Embryonic facial prominence (tissue), 1 donor: ENCODE measurements around the gene BBC3.
"Not testable (repeated sequence)": the region's sequence is repeated elsewhere in the genome, so short reads cannot be mapped to it uniquely, and the experiment has no call there.

Experiments used
- DNase-seq: peaks from one replicate; pipeline ENCODE4 v3.0.0-alpha.2; 2016; ENCODE audit errors: extremely low spot score

The BBC3 gene

DNA sequence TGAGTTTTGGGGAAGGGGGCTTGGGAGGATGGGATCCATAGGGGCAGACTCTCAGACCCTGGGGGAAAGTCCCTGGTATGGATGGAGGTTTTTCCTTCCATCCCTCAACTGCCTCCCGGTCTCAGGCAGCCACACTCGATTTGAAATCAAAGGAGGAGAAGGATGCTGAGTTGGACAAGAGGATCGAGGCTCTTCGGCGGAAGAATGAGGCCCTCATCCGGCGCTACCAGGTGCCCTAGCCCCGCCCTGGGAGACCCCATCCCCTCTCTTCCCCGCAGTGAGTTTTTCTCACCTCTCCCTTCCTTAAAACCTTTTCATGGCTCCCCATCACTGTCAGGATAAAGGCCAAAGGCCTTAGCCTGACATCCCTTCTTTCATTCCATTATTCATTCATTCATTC is 27.4 kb upstream of the BBC3 start:
- DNase-seq: no peak

DNA sequence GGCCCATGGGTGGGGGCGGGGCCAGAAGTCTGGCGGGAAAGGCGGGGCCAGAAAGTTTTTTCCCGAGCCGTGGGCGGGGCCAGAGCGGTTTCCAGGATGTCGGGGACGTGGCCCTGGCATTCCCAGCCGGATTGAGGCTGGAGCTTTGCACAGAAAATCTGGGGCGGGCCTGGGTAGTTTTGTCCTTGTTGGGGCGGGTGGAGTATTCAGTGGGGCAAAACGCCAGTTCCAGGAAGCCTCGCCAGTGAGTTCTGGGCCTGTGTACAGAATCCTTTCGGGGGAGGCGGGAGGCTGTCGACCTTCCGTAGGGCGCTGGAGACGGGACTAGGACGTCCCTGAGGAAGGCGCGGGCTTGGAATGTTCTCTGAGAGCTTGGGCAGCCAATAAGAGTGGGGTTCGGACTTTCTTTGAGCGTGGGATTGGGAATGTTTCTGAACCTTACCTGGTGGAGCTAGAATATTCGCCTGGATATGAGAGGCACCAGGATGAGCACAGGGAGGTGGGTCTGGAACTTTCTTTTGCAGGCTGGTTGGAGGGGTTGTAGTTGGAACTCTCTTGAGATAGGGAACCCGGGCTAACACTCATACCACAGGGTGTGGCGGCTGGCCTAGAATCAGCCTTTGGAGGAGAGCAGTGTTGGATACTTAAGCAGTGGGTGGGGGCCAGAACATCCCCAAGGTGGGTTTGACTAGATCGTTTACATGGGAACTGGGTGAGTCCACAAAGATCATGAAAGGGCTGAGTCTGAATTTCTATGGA is 26.6 kb upstream of the BBC3 start:
- no peak for DNase-seq

DNA sequence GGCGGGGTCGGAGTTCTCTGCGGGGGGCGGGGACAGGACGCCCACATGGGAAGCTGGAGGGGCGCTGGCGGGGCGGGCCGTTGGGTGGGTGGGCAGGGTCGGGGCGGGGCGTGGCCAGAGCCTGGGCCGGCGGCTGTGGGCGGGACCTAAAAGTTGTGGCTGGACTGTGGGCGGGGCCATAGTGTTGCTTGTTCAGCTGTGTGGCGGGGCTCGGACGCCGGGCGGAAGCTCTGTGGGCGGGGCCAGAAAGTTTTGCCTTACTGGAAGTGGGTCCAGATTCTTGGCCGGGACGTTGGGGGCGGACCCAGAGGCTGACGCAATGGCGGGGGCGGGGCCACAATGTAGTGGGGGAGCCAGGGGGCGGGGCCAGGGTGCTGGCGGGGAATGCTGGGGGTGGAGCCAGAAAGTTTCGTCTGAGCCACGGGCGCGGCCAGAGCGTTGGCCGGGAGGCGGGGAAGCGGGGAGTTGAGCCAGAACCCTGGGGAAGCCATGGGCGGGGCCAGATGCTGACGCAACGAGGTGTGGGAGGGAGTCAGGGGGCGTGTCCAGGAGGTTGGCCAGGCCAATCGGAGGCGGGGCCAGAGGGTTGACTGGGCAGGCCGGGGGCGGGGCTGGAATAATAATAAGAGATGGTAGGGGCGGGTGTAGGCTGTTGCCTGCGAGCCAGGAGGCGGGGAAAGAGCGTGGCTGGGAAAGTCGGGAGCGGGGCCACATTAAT is 25.9 kb upstream of the BBC3 start:
- DNase-seq: peak; percentile 99

DNA sequence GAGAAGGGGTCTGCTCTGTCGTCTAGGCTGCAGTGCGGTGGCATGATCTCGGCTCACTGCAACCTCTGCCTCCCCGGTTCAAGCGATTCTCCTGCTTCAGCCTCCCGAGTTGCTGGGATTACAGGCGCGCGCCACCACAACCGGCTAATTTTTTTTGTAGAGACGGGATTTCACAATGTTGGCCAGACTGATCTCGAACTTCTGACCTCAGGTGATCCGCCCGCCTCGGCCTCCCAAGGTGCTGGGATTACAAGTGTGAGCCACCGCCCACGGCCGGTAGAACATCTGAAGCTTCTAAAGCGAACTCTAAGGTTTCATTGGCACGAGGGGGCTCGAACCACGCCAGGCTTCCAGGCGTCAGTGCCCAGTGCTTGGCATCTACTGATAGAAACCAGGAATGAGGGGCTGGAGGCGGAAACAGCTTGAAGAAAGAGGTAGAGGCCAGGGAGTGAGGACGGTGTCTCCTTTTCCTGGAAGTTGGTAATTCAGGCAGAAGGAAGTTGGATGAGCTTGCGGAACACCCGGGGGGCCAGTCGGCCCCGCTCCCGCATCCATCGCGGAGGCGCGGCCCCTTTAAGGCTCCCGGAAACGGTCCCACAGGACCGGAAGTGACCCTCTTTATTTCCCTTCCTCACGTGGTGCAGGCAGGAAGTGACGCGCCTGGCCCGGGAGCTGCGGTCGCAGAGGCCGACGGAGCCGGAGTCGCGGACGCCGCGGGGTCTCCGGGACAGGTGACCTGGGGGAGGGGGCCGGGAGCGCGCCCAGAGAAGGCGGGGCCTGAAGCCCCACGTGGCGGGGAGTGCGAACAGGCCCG is 25.1 kb upstream of the BBC3 start, which contains the start of gene CCDC9:
Gene CCDC9, plus strand, starts transcription at position 647 of the 814 bp plus-strand sequence. CDS start 1,876 bp downstream, outside the sequence.
- peak; percentile 95 for DNase-seq

DNA sequence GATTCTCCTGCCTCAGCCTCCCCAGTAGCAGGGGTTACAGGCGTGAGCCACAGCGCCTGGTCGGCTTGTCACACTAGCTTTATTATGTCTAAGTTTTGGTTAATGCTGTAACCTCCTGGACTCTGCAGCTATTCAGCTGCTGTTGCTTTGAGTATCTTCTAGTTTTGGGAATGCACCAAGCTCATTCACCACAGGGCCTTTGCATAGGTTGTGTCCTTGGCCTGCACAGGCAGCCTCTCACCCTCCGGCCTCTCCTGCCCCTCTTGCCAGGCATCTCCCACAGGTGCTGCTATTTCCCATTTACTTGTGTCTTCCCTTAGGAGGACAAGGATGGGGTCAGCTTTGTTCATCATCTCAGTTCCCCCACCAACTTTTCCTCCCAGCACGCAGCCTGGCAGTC is 23.0 kb upstream of the BBC3 start:
- DNase-seq: no peak

DNA sequence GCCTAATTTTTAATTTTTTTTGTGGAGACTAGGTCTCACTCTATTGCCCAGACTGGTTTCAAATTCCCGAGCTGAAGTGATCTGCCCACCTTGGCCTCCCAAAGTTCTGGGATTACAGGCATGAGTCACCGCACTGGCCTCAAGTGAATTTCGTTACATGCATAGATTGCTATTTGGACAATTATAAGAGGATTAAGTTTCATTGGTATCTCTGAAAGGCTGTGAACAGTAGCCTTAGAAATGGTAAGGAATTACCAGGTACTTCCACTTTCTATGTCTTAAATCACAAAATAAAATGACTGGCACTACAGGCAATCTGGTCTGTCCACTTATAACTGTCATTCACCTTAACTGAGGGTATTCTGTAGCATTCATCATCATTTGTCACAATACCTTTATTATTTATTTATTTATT is 22.5 kb upstream of the BBC3 start:
- DNase-seq: no peak

DNA sequence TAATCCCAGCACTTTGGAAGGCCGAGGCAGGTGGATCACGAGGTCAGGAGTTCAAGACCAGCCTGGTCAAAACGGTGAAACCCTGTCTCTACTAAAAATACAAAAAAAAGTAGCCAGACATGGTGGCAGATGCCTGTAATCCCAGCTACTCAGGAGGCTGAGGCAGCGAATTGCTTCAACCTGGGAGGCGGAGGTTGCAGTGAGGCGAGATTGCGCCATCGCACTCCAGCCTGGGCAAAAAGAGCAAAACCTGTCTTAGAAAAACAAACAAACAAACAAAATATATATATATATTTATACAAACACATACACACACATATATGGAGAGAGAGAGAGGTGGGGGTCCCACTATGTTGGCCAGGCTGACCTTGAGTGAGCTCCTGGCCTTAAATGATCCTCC is 22.0 kb upstream of the BBC3 start:
- DNase-seq: not testable (repeated sequence)

DNA sequence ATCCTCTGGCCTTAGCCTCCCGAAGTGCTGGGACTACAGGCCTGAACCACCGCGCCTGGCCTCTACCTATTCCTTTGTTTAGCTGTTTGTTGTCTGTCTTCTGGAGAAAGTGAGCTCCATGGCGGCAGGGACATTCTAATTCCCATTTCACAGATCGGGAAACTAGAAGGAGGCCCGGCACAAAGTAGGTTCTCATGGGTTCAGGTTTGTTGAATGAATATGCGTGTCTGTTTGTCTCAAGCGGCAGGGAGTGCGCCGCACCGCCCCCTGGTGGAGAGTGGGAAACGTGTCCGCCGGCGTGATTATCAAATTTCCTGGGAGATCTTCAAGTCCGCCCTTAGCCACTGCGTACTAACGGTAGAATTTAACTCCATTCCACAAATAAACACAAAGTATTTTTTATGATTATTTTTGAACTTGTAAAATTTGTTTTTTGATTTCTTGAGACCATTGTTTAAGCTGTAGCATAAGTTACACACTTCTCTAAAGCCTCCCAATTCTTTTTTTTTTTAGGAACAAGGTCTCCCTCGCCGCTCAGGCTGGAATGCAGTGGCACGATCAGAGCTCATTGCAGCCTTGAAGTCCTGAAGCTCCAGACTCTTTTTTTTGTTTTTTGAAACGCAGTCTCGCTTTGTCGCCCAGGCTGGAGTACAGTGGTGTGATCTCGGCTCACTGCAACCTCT is 16.4 kb upstream of the BBC3 start:
- no peak for DNase-seq

DNA sequence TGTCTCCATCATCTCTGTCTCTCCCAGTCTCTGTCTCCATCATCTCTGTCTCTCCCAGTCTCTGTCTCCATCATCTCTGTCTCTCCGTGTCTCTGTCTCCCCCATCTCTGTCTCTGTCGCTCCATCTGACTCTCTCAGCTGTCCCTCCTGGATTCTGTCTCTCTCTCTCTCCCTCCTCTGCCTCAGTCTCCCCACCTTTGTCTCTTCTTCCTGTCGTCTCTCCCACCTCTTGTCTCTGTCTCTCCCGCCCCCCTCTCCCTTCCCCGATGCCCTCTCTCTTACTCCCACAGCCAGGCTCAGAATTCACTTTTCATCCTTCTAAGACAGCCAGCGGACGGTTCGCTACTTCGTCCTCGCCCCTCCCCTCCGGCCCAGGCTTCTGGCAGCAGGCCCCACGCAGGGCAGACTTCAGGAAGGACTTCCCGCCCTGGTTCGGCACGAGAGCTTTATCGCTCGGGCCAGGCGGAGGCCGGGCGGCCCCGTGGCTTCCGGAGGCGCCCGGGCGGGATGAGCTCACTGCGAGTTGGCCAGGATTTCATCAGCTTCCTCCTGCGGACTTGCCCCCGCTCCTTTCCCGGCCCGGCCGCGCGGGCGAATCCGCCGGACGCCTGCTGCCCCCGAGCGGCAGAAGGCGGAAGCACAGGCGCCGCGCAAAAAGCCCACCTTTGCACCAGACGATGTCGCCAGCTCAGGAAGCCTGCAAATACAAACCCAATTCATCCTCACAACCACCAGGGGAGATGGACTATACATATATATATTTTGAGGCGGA is 13.0 kb upstream of the BBC3 start:
- peak; percentile 81 for DNase-seq

DNA sequence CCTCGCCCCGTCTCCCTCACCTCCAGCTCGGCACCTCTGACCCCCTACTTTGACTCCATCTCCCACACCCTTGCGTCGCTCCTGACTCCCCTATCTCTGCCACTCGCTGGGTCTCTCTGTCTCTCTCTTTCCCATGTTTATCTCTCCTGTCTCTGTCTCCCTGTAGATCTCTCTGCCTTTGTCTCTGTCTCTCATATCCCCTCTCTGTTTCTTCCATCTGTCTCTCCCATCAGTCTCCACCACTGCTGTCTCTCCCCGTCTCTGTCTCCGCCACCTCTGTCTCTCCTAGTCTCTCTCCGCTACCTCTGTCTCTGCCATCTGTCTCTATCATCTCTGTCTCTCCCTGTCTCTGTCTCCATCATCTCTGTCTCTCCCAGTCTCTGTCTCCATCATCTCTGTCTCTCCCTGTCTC is 12.4 kb upstream of the BBC3 start:
- DNase-seq: no peak

DNA sequence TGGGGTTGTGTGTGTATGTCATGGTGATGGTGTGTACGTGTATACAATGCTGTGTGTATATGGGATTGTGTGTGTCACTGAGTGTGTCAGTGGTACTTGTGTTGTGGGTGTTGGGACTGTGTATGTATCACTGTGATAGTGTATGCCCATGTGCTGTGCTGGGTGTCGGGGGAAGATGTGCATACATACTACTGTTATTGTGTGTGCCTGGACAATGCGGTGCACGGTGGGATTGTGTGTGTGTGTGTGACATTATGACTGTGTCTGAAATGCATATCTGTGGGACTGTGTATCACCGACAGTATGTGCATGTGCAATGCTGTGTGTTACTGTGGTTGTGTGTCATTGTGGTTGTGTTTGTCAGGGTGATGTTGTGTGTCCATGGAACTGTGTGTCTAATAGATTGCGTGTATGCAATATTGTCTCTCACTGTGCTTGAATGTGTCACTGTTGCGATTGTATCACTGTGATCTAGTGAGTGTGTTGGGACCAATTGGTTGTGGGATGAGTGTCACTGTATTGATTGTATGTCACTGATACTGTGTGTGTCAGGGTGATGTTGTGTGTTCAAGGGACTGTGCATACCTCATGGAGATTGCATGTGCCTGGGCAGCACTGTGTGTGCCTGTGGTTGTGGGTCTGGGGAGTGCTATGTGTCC is 11.0 kb upstream of the BBC3 start:
- no peak for DNase-seq

DNA sequence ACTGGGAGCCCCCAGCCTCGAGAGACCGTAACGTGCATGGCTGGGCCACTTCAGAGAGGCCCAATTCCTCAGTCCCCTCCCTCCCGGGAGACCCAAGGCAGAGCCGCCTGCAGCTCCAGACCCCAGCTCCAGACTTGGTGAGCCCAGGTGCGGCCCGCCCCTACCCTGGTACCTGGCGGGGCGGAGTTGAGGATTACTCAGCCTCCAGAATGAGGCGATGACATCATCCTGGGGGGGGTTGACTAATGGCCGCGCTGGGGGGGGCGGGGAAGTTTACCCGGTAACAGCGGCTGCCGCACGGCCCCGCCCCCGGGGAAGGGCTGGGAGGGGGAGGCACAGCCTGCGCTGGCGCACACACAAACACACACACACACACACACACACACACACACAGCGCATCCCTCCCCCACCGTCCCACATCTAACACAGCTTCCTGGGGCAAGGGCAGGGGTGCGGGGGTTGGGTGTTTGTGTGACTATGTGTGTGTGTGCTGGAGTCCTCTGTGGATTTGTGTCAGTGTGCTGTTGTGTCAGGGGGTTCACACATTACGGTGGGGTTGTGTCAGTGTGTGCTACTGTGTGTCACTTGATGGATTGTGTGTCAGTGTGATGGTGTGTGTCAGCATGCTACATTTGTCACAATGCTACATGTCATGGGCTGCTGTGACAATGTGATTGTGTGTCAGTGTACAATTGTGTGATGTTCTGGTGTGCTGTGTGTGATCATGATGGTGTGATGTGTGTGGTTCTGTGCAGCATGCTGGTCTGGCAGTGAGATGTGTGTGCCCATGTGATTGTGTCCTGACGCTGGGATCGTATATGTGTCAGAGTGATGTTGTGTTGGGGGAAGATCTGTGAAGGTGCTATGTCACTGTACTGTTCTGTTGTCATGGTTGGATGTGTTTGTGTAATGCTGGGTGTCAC is 10.3 kb upstream of the BBC3 start:
- DNase-seq: no peak

DNA sequence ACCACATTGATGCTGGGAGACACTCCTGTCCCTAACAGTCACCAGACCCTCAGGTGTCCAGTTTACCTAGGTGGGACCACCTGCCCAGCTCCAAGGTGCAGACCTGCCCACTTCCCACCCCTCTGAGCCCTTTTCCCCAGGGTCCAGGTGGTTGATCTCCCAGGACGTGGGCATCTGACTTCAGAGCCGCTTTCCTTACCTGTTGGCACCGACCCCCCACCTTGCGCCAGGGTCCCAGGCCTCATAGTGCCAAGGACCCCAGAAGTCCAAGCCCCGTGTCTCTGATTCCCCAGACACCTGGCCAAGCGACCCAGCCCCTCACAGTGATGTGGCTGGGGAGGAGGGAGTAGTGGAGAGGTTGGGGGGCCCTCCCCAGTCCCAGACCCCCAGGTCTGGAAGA is 9.6 kb upstream of the BBC3 start:
- DNase-seq: no peak

DNA sequence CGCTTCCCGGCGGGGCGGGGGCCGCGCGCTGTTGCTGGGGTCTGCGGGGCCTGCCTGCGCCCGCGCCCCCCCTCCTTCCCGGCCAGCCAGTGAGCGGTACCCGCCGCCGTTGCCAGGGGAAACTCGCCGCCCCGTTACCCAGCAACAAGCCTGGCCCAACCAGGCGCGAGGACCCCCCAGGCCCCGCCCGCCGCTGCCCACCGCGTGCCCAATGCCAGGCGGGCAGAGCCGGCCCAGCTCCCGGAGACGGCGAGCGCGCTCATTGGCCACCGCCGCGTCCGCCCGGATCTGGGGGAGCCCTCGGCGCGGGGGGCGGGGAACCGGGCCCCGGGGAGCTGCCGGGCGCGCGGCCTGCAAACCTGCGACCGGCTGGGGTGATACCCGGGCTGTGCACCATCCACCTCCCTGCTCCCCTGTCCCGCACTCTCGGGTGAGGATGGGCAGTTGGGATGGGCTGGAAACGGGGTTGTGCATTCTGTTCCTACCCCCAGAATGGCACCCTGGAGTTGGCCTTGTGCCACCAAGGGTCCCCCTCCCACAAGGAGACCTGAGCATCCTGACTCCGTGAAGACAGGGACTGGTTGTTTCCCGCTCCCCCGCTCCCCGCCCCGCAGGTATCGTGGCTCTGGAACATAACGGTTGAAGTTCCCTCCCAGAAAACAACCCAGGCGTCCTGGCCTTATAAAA is 8.8 kb upstream of the BBC3 start:
- DNase-seq: no peak

DNA sequence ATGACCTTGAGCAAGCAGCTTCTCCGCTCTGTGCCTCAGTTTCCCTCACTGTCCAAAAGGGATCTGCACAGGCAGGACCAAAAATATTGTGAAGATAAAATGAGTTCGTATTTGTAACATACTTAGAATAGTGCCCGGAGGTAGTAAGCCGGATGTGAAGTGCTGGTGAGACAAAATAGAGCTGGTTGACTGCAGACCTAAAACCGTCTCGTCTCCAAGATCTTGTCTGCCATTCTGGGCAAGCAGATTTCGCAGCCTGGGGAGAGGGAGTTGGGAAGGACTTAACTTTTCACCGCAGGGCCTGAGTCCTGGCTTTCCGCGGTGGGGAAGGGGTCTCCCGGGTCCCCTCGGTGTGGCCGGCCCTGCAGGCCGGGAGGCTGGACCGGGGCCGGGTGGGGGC is 8.2 kb upstream of the BBC3 start:
- no peak for DNase-seq

DNA sequence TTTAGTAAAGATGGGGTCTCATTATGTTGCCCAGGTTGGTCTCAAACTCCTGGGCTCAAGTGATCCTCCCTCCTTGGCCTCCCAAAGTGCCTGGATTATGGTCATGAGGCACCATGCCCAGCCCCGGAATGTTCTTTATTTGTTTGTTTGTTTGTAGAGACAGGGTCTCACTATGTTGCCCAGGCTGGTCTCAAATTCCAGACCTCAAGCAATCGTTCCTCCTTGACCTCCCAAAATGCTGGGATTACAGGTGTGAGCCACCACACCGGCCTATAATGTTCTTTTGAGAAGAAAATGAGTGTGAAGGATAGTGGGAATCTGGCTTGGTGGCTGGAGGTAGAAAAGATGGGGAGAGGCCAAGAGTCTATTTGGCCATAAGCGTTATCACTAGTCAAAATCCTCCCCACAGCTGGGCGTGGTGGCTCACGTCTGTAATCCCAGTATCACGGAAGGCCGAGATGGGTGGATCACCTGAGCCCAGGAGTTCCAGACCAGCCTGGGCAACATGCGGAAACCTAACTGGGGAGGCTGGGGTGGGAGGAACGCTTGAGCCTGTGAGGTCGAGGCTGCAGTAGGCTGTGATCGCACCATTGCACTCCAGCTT is 5.2 kb upstream of the BBC3 start:
- no peak for DNase-seq

DNA sequence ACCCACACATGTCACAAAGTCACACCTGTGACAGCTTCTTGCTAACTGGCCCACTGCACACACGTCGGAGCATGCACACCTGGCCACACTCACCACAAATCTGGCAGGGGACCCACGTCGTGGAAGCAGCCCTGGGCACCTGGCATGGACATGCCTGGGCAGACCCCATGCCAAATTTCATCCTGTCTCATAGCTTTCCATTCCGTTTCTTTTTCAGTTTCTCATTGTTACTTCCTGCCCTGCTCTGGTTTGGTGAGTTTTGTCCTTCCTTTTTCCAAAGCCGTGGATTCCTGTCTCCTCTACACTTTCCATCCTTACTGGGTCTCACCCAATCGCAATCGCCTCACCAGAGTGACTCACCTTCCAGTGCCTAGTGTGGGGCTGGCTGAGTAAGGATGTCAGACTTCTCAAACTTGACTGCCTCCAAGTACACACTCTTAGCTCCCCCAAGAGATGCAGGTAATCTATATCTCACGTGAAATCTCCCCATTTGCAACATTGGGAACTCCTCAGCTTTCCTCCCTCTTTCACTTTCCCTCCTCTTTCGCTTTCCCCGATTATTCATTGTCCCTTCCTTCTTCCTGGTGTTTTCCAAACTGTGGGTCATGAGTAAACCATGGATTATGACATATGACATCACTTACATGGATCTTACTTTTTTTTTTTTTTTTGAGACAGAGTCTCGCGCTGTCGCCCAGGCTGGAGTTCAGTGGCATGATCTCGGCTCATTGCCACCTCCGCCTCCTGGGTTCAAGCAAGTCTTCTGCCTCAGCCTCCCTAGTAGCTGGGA is 1.6 kb upstream of the BBC3 start:
- no peak for DNase-seq
